ENCODE measurements around the gene ZNF300. TPM values are rescaled to one million over a fixed set of nuclear protein-coding genes. Genes with fewer than 3 reads are reported as not detected.

The ZNF300 gene
- 3.0 and 7.2 TPM in 2 replicates for total RNA-seq (2014; rRNA removed; shearing (Covaris generic))

- Histone ChIP-seq H3K27ac (peak within 1 kb of the TSS; percentile 84), H3K27me3 (replicated peaks) (no peaks in the 10 kb centered on the region), H3K4me3 (peak within 1 kb of the TSS; percentile 42), H3K36me3 (peaks cover 7% of the 10 kb centered on the region; the same call in 1 of the 2 replicates), H3K9me3 (replicated peaks) (peaks cover 5% of the 10 kb centered on the region; the same call in 1 of the 2 replicates), H3K4me1 (replicated peaks) (peaks cover 4% of the 10 kb centered on the region)
- DNase-seq (ENCODE audit: low read depth in 1 of 2, low spot score in 2 of 2), result peak; percentile 95
These were observed at the start of gene ZNF300 for GRCh38 chr5:150904479-150905311. Gene ZNF300, minus strand, starts transcription at chr5:150904980. Its CDS starts 1,825 bp downstream, at chr5:150903155.

- H3K4me1 ChIP-seq (replicated peaks), result no peaks in the 10 kb centered on the region
- no peaks in the 10 kb centered on the region for H3K36me3 ChIP-seq
- H3K27ac ChIP-seq, result no peak overlapping the region
- H3K9me3 ChIP-seq (replicated peaks), result peaks cover 7% of the 10 kb centered on the region; the same call in 1 of the 2 replicates
- no peak overlapping the region for H3K4me3 ChIP-seq
- no peaks in the 10 kb centered on the region for H3K27me3 ChIP-seq (replicated peaks)
- DNase-seq (ENCODE audit: low read depth in 1 of 2, low spot score in 2 of 2), result no peak
These were observed 43.8 kb upstream of the ZNF300 start for GRCh38 chr5:150948539-150948938.

- Histone ChIP-seq H3K4me3 (no peak overlapping the region), H3K9me3 (replicated peaks) (0 out of 2 replicates have a peak, but pooled peaks cover 7% of the 10 kb centered on the region), H3K36me3 (no peaks in the 10 kb centered on the region), H3K4me1 (replicated peaks) (no peaks in the 10 kb centered on the region), H3K27ac (no peak overlapping the region), H3K27me3 (replicated peaks) (no peaks in the 10 kb centered on the region)
- no peak for DNase-seq (ENCODE audit: low read depth in 1 of 2, low spot score in 2 of 2)
These were observed 41.6 kb upstream of the ZNF300 start for GRCh38 chr5:150946351-150946905.

- Histone ChIP-seq H3K4me3 (no peak overlapping the region), H3K27ac (no peak overlapping the region)
- no peak for DNase-seq (ENCODE audit: low read depth in 1 of 2, low spot score in 2 of 2)
These were observed 41.2 kb upstream of the ZNF300 start for GRCh38 chr5:150945947-150946346.

GRCh38 chr5:150945486-150945885, 40.7 kb upstream of the ZNF300 start:
- Histone ChIP-seq H3K27me3 (replicated peaks) (no peaks in the 10 kb centered on the region), H3K36me3 (no peaks in the 10 kb centered on the region), H3K4me1 (replicated peaks) (no peaks in the 10 kb centered on the region), H3K9me3 (replicated peaks) (peaks cover 7% of the 10 kb centered on the region; the same call in 1 of the 2 replicates), H3K4me3 (no peak overlapping the region), H3K27ac (no peak overlapping the region)
- no peak for DNase-seq (ENCODE audit: low read depth in 1 of 2, low spot score in 2 of 2)

More at GRCh38 chr5:150945947-150946346, 41.2 kb upstream of the ZNF300 start:
- H3K27me3 ChIP-seq (replicated peaks), result no peaks in the 10 kb centered on the region
- 0 out of 2 replicates have a peak, but pooled peaks cover 7% of the 10 kb centered on the region for H3K9me3 ChIP-seq (replicated peaks)
- no peaks in the 10 kb centered on the region for H3K36me3 ChIP-seq
- H3K4me1 ChIP-seq (replicated peaks), result no peaks in the 10 kb centered on the region

- peaks cover 38% of the 10 kb centered on the region for H3K9me3 ChIP-seq (replicated peaks)
- no peak overlapping the region for H3K4me3 ChIP-seq
- no peak overlapping the region for H3K27ac ChIP-seq
- DNase-seq (ENCODE audit: low read depth in 1 of 2, low spot score in 2 of 2), result no peak
- no peaks in the 10 kb centered on the region for H3K27me3 ChIP-seq (replicated peaks)
- H3K4me1 ChIP-seq (replicated peaks), result no peaks in the 10 kb centered on the region
- H3K36me3 ChIP-seq, result no peaks in the 10 kb centered on the region
These were observed 26.7 kb upstream of the ZNF300 start for GRCh38 chr5:150931368-150931965.

- Histone ChIP-seq H3K9me3 (replicated peaks) (peaks cover 6% of the 10 kb centered on the region; the same call in 1 of the 2 replicates), H3K27me3 (replicated peaks) (no peaks in the 10 kb centered on the region), H3K27ac (no peak overlapping the region), H3K4me1 (replicated peaks) (no peaks in the 10 kb centered on the region), H3K36me3 (no peaks in the 10 kb centered on the region), H3K4me3 (no peak overlapping the region)
- no peak for DNase-seq (ENCODE audit: low read depth in 1 of 2, low spot score in 2 of 2)
These were observed 13.8 kb upstream of the ZNF300 start for GRCh38 chr5:150918613-150919012.

- Histone ChIP-seq H3K27me3 (replicated peaks) (no peaks in the 10 kb centered on the region), H3K27ac (no peak overlapping the region), H3K36me3 (no peaks in the 10 kb centered on the region), H3K4me3 (no peak overlapping the region), H3K9me3 (replicated peaks) (peaks cover 6% of the 10 kb centered on the region), H3K4me1 (replicated peaks) (no peaks in the 10 kb centered on the region)
- no peak for DNase-seq (ENCODE audit: low read depth in 1 of 2, low spot score in 2 of 2)
These were observed 7.6 kb upstream of the ZNF300 start for GRCh38 chr5:150912312-150912814.

GRCh38 chr5:150905312-150905683, 518 bp upstream of the ZNF300 start:
- peaks cover 7% of the 10 kb centered on the region; the same call in 1 of the 2 replicates for H3K36me3 ChIP-seq
- H3K4me3 ChIP-seq, result peak overlapping the region; percentile 42
- peak overlapping the region; percentile 84 for H3K27ac ChIP-seq
- H3K4me1 ChIP-seq (replicated peaks), result peaks cover 4% of the 10 kb centered on the region
- DNase-seq (ENCODE audit: low read depth in 1 of 2, low spot score in 2 of 2), result no peak
- H3K9me3 ChIP-seq (replicated peaks), result peaks cover 6% of the 10 kb centered on the region; the same call in 1 of the 2 replicates
- no peaks in the 10 kb centered on the region for H3K27me3 ChIP-seq (replicated peaks)

- peaks cover 12% of the 10 kb centered on the region for H3K9me3 ChIP-seq (replicated peaks)
- no peak for DNase-seq (ENCODE audit: low read depth in 1 of 2, low spot score in 2 of 2)
These were observed 3.3 kb downstream of the ZNF300 start for GRCh38 chr5:150901446-150901845.

GRCh38 chr5:150895431-150896428, 9.1 kb downstream of the ZNF300 start:
- H3K27ac ChIP-seq, result no peak overlapping the region
- no peaks in the 10 kb centered on the region for H3K27me3 ChIP-seq (replicated peaks)
- peaks cover 40% of the 10 kb centered on the region for H3K9me3 ChIP-seq (replicated peaks)
- no peaks in the 10 kb centered on the region for H3K4me1 ChIP-seq (replicated peaks)
- DNase-seq (ENCODE audit: low read depth in 1 of 2, low spot score in 2 of 2), result no peak
- peaks cover 31% of the 10 kb centered on the region for H3K36me3 ChIP-seq
- no peak overlapping the region for H3K4me3 ChIP-seq

More at GRCh38 chr5:150901446-150901845, 3.3 kb downstream of the ZNF300 start:
- H3K4me3 ChIP-seq, result no peak overlapping the region
- H3K36me3 ChIP-seq, result peaks cover 21% of the 10 kb centered on the region
- H3K27me3 ChIP-seq (replicated peaks), result no peaks in the 10 kb centered on the region
- peaks cover 4% of the 10 kb centered on the region for H3K4me1 ChIP-seq (replicated peaks)
- no peak overlapping the region for H3K27ac ChIP-seq

GRCh38 chr5:150879358-150879757, 25.4 kb downstream of the ZNF300 start:
- no peaks in the 10 kb centered on the region for H3K27me3 ChIP-seq (replicated peaks)
- no peak overlapping the region for H3K27ac ChIP-seq
- no peaks in the 10 kb centered on the region for H3K36me3 ChIP-seq
- H3K9me3 ChIP-seq (replicated peaks), result no peaks in the 10 kb centered on the region; the same call in 1 of the 2 replicates
- H3K4me3 ChIP-seq, result no peak overlapping the region
- no peak for DNase-seq (ENCODE audit: low read depth in 1 of 2, low spot score in 2 of 2)
- H3K4me1 ChIP-seq (replicated peaks), result no peaks in the 10 kb centered on the region

GRCh38 chr5:150862070-150862469, 42.7 kb downstream of the ZNF300 start:
- H3K4me3 ChIP-seq, result no peak overlapping the region
- no peaks in the 10 kb centered on the region for H3K27me3 ChIP-seq (replicated peaks)
- no peaks in the 10 kb centered on the region for H3K36me3 ChIP-seq
- H3K4me1 ChIP-seq (replicated peaks), result no peaks in the 10 kb centered on the region
- no peaks in the 10 kb centered on the region; the same call in 1 of the 2 replicates for H3K9me3 ChIP-seq (replicated peaks)
- H3K27ac ChIP-seq, result no peak overlapping the region
- no peak for DNase-seq (ENCODE audit: low read depth in 1 of 2, low spot score in 2 of 2)
